Keratinocyte (primary cell): Measurements from ENCODE around the gene SEC61G. TPM values are rescaled to one million over a fixed set of nuclear protein-coding genes. Genes with fewer than 3 reads are reported as not detected.

Experiments
- DNase-seq: peaks from one replicate; pipeline ENCODE4 v3.0.0-alpha.2; 2011; ENCODE audit warnings: low read depth, missing footprints, low spot score
- FAIRE-seq: peaks from 2 replicates; lab custom pipeline; 2011; peaks lifted over from hg19 to GRCh38; lab: Jason Lieb, UNC
- H2AFZ ChIP-seq: 2 replicates; pipeline ENCODE4 v1.6.0; 2012; ENCODE audit warnings: low read length, control low read depth, inconsistent platforms; ENCODE audit not compliant: control insufficient read depth
- H3K27ac ChIP-seq: 2 replicates; pipeline ENCODE4 v1.5.1; 2011; ENCODE audit warnings: low read length; ENCODE audit not compliant: control insufficient read depth, insufficient read depth
- H3K27me3 ChIP-seq: 3 replicates; pipeline ENCODE4 v1.6.0; 2011; ENCODE audit warnings: low read length; ENCODE audit not compliant: control insufficient read depth, insufficient read depth; ENCODE audit errors: extremely low read depth
- H3K36me3 ChIP-seq, 2 experiments: 2 replicates in 1 of 2; 3 replicates in 1 of 2; pipeline ENCODE4 v1.5.1; 2011; ENCODE audit warnings: low read length in 2 of 2, mild to moderate bottlenecking in 1 of 2; ENCODE audit not compliant: control insufficient read depth in 2 of 2, insufficient read depth in 2 of 2; ENCODE audit errors: extremely low read depth in 1 of 2
- H3K4me1 ChIP-seq: 3 replicates; pipeline ENCODE4 v1.5.1; 2011; ENCODE audit warnings: low read length; ENCODE audit not compliant: control insufficient read depth, insufficient read depth; ENCODE audit errors: extremely low read depth
- H3K4me2 ChIP-seq: 3 replicates; pipeline ENCODE4 v1.6.0; 2011; ENCODE audit warnings: low read depth, low read length; ENCODE audit not compliant: control insufficient read depth, insufficient read depth; ENCODE audit errors: extremely low read depth
- H3K4me3 ChIP-seq, 3 experiments: fragments of 200-600 bp in 1 of 3; sonication (generic) in 1 of 3; 2 replicates in 2 of 3; 3 replicates in 1 of 3; pipeline ENCODE4 v1.5.1; 2011 to 2016; ENCODE audit warnings: low read length in 3 of 3, mild to moderate bottlenecking in 3 of 3, control low read depth in 2 of 3, inconsistent platforms in 1 of 3, low read depth in 1 of 3, mixed read lengths in 1 of 3, mixed run types in 1 of 3, moderate library complexity in 1 of 3; ENCODE audit not compliant: control insufficient read depth in 2 of 3, insufficient read depth in 2 of 3; ENCODE audit errors: extremely low read depth in 1 of 3
- H3K79me2 ChIP-seq: 2 replicates; pipeline ENCODE4 v1.6.0; 2012; ENCODE audit warnings: low read length; ENCODE audit not compliant: control insufficient read depth, insufficient read depth
- H3K9ac ChIP-seq: 3 replicates; pipeline ENCODE4 v1.6.0; 2011; ENCODE audit warnings: low read length; ENCODE audit not compliant: control insufficient read depth, insufficient read depth; ENCODE audit errors: extremely low read depth
- H3K9me1 ChIP-seq: 3 replicates; pipeline ENCODE4 v1.6.0; 2011; ENCODE audit warnings: low read length; ENCODE audit not compliant: control insufficient read depth, insufficient read depth; ENCODE audit errors: extremely low read depth
- H3K9me3 ChIP-seq: 2 replicates; pipeline ENCODE4 v1.5.1; 2012; ENCODE audit warnings: low read depth, low read length; ENCODE audit not compliant: control insufficient read depth
- H4K20me1 ChIP-seq: 3 replicates; pipeline ENCODE4 v1.6.0; 2011; ENCODE audit warnings: low read length; ENCODE audit not compliant: control insufficient read depth, insufficient read depth; ENCODE audit errors: extremely low read depth
- EZH2 ChIP-seq: IDR thresholded peaks from one replicate; pipeline ENCODE4 v1.6.1; 2012; ENCODE audit warnings: inconsistent platforms, mild to moderate bottlenecking, low read length, moderate library complexity
- dilution Hi-C: fragments of 300-500 bp; cut with MboI; formaldehyde crosslinking; loops from one replicate; pipeline ENCODE4 v1.7.0; 2020; ENCODE audit warnings: low sequenced_read_pairs; ENCODE audit not compliant: extremely low pct_ligation_motif_present
- polyA plus RNA-seq, 5 experiments: library from polyadenylated mRNA; depleted of rRNA in 3 of 5; stranded (reverse) in 3 of 5; stranded (forward) in 1 of 5; unstranded in 1 of 5; fragments of >200 nt; gene quantifications; 1 replicate in 1 of 5; 2 replicates in 3 of 5; 3 replicates in 1 of 5; pipeline versions ENCODE4 v1.2.1 to v1.2.3, GENCODE V29; 2011 to 2012; ENCODE audit warnings: missing spikeins in 2 of 5, low read depth in 1 of 5, low replicate concordance in 1 of 5
- TF ChIP-seq, protein P1 (sequence below), 3 experiments: IDR thresholded peaks in 1 of 3; conservative IDR thresholded peaks in 1 of 3; optimal IDR thresholded peaks in 1 of 3; 2 replicates in 2 of 3; 3 replicates in 1 of 3; pipeline versions ENCODE3 to v1.5.1; 2011; ENCODE audit warnings: low read length in 3 of 3, mild to moderate bottlenecking in 3 of 3, moderate library complexity in 2 of 3, control low read depth in 1 of 3, inconsistent platforms in 1 of 3; ENCODE audit not compliant: insufficient read depth in 2 of 3; ENCODE audit errors: extremely low read depth in 1 of 3

SEC61G gene
- polyA plus RNA-seq, 1 donor (not counting 4 experiments of a cell fraction or from before 2014, with no cell fraction given): 191 TPM

DNA sequence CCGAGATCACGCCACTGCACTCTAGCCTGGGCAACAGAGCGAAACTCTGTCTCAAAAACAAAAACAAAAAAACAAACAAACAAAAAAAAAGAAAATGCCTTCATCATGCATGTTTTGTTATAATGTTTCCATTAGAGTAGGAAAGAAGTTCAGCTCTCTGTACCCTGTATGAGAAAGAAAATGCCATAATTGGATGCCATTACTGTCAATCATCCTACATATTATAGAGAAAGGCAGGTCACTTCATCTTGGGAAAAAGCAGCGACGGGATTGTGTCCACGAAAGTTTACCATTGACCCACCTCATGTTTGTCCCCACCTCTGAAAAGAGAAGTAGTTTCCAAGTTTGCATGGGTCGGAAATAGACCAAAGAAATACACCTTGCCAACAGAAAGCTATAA, 33.8 kb downstream of the SEC61G start:
- no peak for TF ChIP-seq EZH2
- TF ChIP-seq, protein P1, sequence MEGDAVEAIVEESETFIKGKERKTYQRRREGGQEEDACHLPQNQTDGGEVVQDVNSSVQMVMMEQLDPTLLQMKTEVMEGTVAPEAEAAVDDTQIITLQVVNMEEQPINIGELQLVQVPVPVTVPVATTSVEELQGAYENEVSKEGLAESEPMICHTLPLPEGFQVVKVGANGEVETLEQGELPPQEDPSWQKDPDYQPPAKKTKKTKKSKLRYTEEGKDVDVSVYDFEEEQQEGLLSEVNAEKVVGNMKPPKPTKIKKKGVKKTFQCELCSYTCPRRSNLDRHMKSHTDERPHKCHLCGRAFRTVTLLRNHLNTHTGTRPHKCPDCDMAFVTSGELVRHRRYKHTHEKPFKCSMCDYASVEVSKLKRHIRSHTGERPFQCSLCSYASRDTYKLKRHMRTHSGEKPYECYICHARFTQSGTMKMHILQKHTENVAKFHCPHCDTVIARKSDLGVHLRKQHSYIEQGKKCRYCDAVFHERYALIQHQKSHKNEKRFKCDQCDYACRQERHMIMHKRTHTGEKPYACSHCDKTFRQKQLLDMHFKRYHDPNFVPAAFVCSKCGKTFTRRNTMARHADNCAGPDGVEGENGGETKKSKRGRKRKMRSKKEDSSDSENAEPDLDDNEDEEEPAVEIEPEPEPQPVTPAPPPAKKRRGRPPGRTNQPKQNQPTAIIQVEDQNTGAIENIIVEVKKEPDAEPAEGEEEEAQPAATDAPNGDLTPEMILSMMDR (optimal IDR thresholded peaks at IDR 0.05 in 1 of 3, IDR thresholded peaks at IDR 0.05 in 1 of 3, conservative IDR thresholded peaks at IDR 0.05 in 1 of 3; ENCODE audit: extremely low read depth in 1 of 3, insufficient read depth in 2 of 3, low read length in 3 of 3): no peak
- no peaks in the 10 kb centered on the region for H3K79me2 ChIP-seq
- H4K20me1 ChIP-seq: no peaks in the 10 kb centered on the region
- H3K9me3 ChIP-seq: no peaks in the 10 kb centered on the region
- no peak overlapping the region for H3K27ac ChIP-seq
- DNase-seq (no peak), FAIRE-seq (no peak)
- H3K4me2 ChIP-seq: no peak overlapping the region
- H3K27me3 ChIP-seq: peaks cover 9% of the 10 kb centered on the region
- H2AFZ ChIP-seq: no peak overlapping the region
- no peaks in the 10 kb centered on the region for H3K4me1 ChIP-seq
- dilution Hi-C loops: no loop called here
- no peak overlapping the region for H3K4me3 ChIP-seq
- no peaks in the 10 kb centered on the region for H3K36me3 ChIP-seq
- no peak overlapping the region for H3K9ac ChIP-seq
- H3K9me1 ChIP-seq: no peaks in the 10 kb centered on the region

GRCh38 chr7:54722502-54722901, 36.5 kb downstream of the SEC61G start:
- FAIRE-seq (no peak), DNase-seq (no peak)
- H3K4me3 ChIP-seq: no peak overlapping the region
- H3K36me3 ChIP-seq: no peaks in the 10 kb centered on the region
- peaks cover 9% of the 10 kb centered on the region for H3K27me3 ChIP-seq
- no peak for TF ChIP-seq EZH2
- TF ChIP-seq, protein P1 (optimal IDR thresholded peaks at IDR 0.05 in 1 of 3, IDR thresholded peaks at IDR 0.05 in 1 of 3, conservative IDR thresholded peaks at IDR 0.05 in 1 of 3; ENCODE audit: extremely low read depth in 1 of 3, insufficient read depth in 2 of 3, low read length in 3 of 3): no peak
- no peak overlapping the region for H3K27ac ChIP-seq
- H3K4me1 ChIP-seq: no peaks in the 10 kb centered on the region
- dilution Hi-C loops: no loop called here
- no peaks in the 10 kb centered on the region for H3K79me2 ChIP-seq
- no peak overlapping the region for H3K4me2 ChIP-seq
- no peak overlapping the region for H2AFZ ChIP-seq
- H3K9ac ChIP-seq: no peak overlapping the region
- H3K9me1 ChIP-seq: no peaks in the 10 kb centered on the region
- H3K9me3 ChIP-seq: no peaks in the 10 kb centered on the region
- H4K20me1 ChIP-seq: no peaks in the 10 kb centered on the region
